ENCODE results near the gene ARV1.

- no peak for TF ChIP-seq CTCF (IDR thresholded peaks at IDR 0.05)
- TF ChIP-seq POLR2A (IDR thresholded peaks at IDR 0.05): no peak
These were observed 33.1 kb downstream of the ARV1 start for GRCh38 chr1:231011963-231012362.
